HEK293T (cell line): Measurements from ENCODE around the gene SERPINA12.

Experiments used
- CTCF ChIA-PET: fragments of 350-600 bp; formaldehyde crosslinking; extraction: SDS; loops from one replicate; lab custom pipeline; 2021; ENCODE audit warnings: antibody characterized with exemption, inconsistent platforms; lab: Yijun Ruan, JAX
- POLR2A ChIA-PET: fragments of 350-600 bp; formaldehyde crosslinking; extraction: SDS; loops from one replicate; lab custom pipeline; 2020; ENCODE audit warnings: antibody characterized with exemption, inconsistent platforms; lab: Yijun Ruan, JAX
- DNase-seq: peaks from one replicate; pipeline ENCODE4 v3.0.0; 2012; ENCODE audit warnings: mixed read lengths; ENCODE audit errors: extremely low spot score
- ARNT ChIP-seq: fragments of 450-650 bp; IDR thresholded peaks from 2 replicates; pipeline ENCODE4 v1.6.1; 2017; ENCODE audit warnings: mild to moderate bottlenecking
- BHLHE40 ChIP-seq: fragments of 450-650 bp; IDR thresholded peaks from 2 replicates; pipeline ENCODE4 v1.6.1; 2016; ENCODE audit warnings: mild to moderate bottlenecking, moderate library complexity, borderline replicate concordance
- CTBP1 ChIP-seq: fragments of 450-650 bp; IDR thresholded peaks from 2 replicates; pipeline ENCODE4 v1.6.1; 2016; ENCODE audit warnings: borderline replicate concordance
- ELF4 ChIP-seq: fragments of 450-650 bp; IDR thresholded peaks from 2 replicates; pipeline ENCODE4 v1.6.1; 2017; ENCODE audit warnings: antibody characterized with exemption
- FOXA1 ChIP-seq: fragments of 450-650 bp; IDR thresholded peaks from 2 replicates; pipeline ENCODE4 v1.6.1; 2016; ENCODE audit warnings: mild to moderate bottlenecking
- FOXK2 ChIP-seq: fragments of 450-650 bp; IDR thresholded peaks from 2 replicates; pipeline ENCODE4 v1.6.1; 2016; ENCODE audit warnings: mild to moderate bottlenecking
- FOXM1 ChIP-seq: fragments of 450-650 bp; IDR thresholded peaks from 2 replicates; pipeline ENCODE4 v1.6.1; 2017; ENCODE audit warnings: mild to moderate bottlenecking, borderline replicate concordance
- HDGF ChIP-seq: fragments of 450-650 bp; IDR thresholded peaks from 2 replicates; pipeline ENCODE4 v1.6.1; 2017; ENCODE audit warnings: antibody characterized with exemption, borderline replicate concordance
- L3MBTL2 ChIP-seq: fragments of 450-650 bp; conservative IDR thresholded peaks from 2 replicates; pipeline ENCODE4 v1.6.1; 2016; ENCODE audit warnings: mild to moderate bottlenecking
- LEF1 ChIP-seq: fragments of 450-650 bp; IDR thresholded peaks from 2 replicates; pipeline ENCODE4 v1.6.1; 2017; ENCODE audit warnings: mild to moderate bottlenecking, borderline replicate concordance
- NFRKB ChIP-seq: fragments of 450-650 bp; IDR thresholded peaks from 2 replicates; pipeline ENCODE4 v1.6.1; 2016; ENCODE audit warnings: mild to moderate bottlenecking, moderate library complexity
- SP1 ChIP-seq: fragments of 450-650 bp; IDR thresholded peaks from 2 replicates; pipeline ENCODE4 v1.6.1; 2017
- SUZ12 ChIP-seq: fragments of 450-650 bp; IDR thresholded peaks from 2 replicates; pipeline ENCODE4 v1.6.1; 2016; ENCODE audit warnings: mild to moderate bottlenecking
- TARDBP ChIP-seq: fragments of 450-650 bp; IDR thresholded peaks from 2 replicates; pipeline ENCODE4 v1.6.1; 2016
- ZNF384 ChIP-seq: fragments of 450-650 bp; IDR thresholded peaks from 2 replicates; pipeline ENCODE4 v1.6.1; 2016
- TF ChIP-seq, protein P1 (sequence below): fragments of 450-650 bp; IDR thresholded peaks from 2 replicates; pipeline ENCODE4 v1.6.1; 2016

Gene SERPINA12, protein sequence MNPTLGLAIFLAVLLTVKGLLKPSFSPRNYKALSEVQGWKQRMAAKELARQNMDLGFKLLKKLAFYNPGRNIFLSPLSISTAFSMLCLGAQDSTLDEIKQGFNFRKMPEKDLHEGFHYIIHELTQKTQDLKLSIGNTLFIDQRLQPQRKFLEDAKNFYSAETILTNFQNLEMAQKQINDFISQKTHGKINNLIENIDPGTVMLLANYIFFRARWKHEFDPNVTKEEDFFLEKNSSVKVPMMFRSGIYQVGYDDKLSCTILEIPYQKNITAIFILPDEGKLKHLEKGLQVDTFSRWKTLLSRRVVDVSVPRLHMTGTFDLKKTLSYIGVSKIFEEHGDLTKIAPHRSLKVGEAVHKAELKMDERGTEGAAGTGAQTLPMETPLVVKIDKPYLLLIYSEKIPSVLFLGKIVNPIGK

DNA sequence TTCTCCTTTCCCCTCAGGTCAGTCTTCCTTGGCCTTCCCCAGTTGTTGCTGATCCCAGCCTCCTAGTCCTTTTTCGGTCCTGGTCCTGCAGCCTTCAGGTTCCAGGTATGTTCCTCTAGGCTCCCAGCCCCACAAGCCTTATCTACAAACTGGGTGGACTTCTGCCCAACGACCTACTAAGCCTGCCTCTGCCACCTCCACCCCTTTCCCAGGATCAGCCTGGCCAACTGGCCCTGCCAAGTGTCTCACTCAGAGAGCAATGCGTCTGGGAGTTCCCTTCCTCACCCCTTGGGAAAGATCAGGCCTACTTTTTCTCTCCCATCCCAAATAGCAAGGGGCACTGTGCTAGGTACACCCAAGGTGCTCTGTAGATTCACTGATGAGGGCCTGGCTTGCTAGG is at the start of gene SERPINA12:
Gene SERPINA12, minus strand, starts transcription at position 114 of the 400 bp plus-strand sequence. CDS start 11,072 bp downstream, outside the sequence.
- POLR2A ChIA-PET: no interaction called here
- TF ChIP-seq ZNF384 (no peak), FOXA1 (no peak), ARNT (no peak), LEF1 (no peak), HDGF (no peak), FOXM1 (no peak), L3MBTL2 (no peak), SP1 (no peak), NFRKB (no peak), BHLHE40 (no peak)
- CTCF ChIA-PET: no interaction called here
- DNase-seq: no peak

DNA sequence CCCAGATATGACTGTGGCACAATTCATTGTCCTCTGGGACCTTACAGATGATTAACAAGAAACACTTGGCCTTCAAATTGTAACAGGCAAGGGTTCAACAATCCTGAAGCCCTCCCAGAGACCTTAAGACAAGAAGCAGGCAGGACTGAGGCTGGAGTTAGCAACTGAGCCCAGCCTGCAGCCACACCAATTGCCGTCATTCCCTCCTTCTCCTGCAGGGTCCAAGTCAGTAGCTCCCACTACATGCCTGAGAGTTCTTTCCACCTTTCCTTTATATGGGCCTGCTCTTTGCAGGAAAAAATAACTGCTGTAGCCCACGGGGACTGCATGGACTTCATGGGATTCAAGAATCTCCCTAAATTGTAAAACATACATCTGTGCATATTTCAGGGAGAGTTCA is 49.6 kb upstream of the SERPINA12 start:
- CTCF ChIA-PET: no interaction called here
- DNase-seq: no peak
- no peak for TF ChIP-seq ZNF384
- TF ChIP-seq TARDBP: no peak
- TF ChIP-seq SUZ12: no peak
- TF ChIP-seq SP1: no peak
- no peak for TF ChIP-seq ELF4
- TF ChIP-seq CTBP1: no peak
- TF ChIP-seq FOXK2: no peak
- TF ChIP-seq LEF1: no peak
- TF ChIP-seq NFRKB: no peak
- no peak for TF ChIP-seq L3MBTL2
- TF ChIP-seq BHLHE40: no peak
- TF ChIP-seq HDGF: no peak
- TF ChIP-seq, protein P1, sequence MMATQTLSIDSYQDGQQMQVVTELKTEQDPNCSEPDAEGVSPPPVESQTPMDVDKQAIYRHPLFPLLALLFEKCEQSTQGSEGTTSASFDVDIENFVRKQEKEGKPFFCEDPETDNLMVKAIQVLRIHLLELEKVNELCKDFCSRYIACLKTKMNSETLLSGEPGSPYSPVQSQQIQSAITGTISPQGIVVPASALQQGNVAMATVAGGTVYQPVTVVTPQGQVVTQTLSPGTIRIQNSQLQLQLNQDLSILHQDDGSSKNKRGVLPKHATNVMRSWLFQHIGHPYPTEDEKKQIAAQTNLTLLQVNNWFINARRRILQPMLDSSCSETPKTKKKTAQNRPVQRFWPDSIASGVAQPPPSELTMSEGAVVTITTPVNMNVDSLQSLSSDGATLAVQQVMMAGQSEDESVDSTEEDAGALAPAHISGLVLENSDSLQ: no peak
- no peak for TF ChIP-seq FOXA1
- TF ChIP-seq ARNT: no peak
- no peak for TF ChIP-seq FOXM1

DNA sequence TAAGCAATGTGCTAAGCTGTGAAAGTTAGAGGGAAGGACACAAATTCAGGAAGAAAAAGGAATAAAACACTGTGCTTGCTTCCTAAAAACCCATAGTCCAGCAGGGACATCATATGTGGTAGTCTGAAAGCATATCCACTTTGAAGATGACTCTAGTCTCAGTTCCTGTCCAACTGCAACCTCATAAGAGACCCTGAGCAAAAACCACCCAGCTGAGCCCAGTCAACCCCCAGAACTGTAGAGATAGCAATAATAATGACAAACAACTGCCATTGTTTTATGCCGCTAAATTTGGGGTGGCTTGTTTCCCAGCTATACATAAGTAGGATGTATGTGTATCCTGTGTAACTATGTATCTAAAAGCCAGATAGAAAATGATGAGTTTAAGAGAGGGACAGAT is 48.1 kb upstream of the SERPINA12 start:
- POLR2A ChIA-PET: no interaction called here
- no peak for DNase-seq
- no peak for TF ChIP-seq ELF4
- no peak for TF ChIP-seq ARNT
- TF ChIP-seq FOXM1: no peak
- TF ChIP-seq HDGF: no peak
- no peak for TF ChIP-seq SP1
- TF ChIP-seq ZNF384: no peak
- TF ChIP-seq, protein P1: no peak
- TF ChIP-seq FOXK2: no peak
- TF ChIP-seq CTBP1: no peak
- TF ChIP-seq L3MBTL2: no peak
- TF ChIP-seq SUZ12: no peak
- no peak for TF ChIP-seq NFRKB
- TF ChIP-seq FOXA1: no peak
- TF ChIP-seq BHLHE40: no peak
- TF ChIP-seq TARDBP: no peak
- TF ChIP-seq LEF1: no peak
- CTCF ChIA-PET: interaction anchor here (1.0 kb wide), 1 partner anchor 8 kb away, joined by 3 read pairs; no protein-coding TSS in a partner anchor

More for the DNA sequence above, 49.6 kb upstream of the SERPINA12 start:
- POLR2A ChIA-PET: no interaction called here

DNA sequence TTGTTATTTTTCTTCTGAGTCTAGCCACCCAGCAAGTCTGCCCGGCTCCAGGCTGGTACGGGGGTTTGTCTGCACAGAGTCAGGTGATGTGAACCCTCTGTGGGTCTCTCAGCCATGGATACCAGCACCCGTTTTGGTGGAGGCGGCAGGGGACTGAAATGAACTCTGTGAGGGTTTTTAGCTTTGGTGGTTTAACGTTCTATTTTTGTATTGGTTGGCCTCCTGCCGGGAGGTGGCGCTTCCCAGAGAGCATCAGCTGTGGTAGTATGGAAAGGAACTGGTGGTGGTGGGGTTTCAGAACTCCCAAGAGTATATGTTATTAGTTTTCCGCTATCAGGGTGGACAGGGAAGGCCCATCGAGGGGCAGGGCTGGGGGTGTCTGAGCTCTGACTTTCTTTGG is 46.7 kb upstream of the SERPINA12 start:
- TF ChIP-seq FOXA1 (no peak), SUZ12 (no peak), LEF1 (no peak), FOXK2 (no peak), FOXM1 (no peak), ARNT (no peak), CTBP1 (no peak), TARDBP (no peak), NFRKB (no peak)
- no peak for DNase-seq
- CTCF ChIA-PET: no interaction called here
- POLR2A ChIA-PET: no interaction called here

DNA sequence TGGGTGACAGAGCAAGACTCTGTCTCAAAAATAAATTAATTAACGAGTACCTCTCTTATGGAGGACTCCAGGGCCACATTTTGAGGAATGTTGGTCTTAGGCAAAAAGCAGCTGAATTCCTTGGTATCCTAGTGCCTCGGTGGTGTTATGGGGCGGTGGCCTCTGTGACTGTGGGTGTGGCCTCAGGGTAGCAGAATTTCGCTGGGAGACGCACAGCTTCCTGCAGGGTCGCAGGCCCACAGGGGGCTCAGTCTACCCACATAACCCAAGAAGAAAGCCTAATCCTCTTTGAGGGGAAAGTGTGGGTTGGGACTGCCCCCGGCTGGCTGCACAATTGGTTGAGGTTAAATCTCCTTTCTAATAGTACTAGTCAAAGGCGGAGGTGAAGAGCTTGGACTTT is 40.8 kb upstream of the SERPINA12 start:
- CTCF ChIA-PET: interaction anchor here (2.1 kb wide), 1 partner anchor 15 kb away, joined by 8 read pairs; no protein-coding TSS in a partner anchor
- TF ChIP-seq NFRKB (no peak), ELF4 (no peak), TARDBP (no peak), LEF1 (no peak), ARNT (no peak), SP1 (no peak), HDGF (no peak), SUZ12 (no peak), BHLHE40 (no peak), ZNF384 (no peak), FOXA1 (no peak)
- TF ChIP-seq, protein P1: no peak
- POLR2A ChIA-PET: no interaction called here
- no peak for DNase-seq
